ENCODE measurements around the gene HNRNPUL1. TPM values are rescaled to one million over a fixed set of nuclear protein-coding genes. Genes with fewer than 3 reads are reported as not detected.

Gene HNRNPUL1
- total and polyA plus RNA-seq, 9 of the 15 experiments (the other 6 are each of a cell fraction or from before 2014, with no cell fraction given), result 7.3 to 211 (median 85.0) TPM

DNA sequence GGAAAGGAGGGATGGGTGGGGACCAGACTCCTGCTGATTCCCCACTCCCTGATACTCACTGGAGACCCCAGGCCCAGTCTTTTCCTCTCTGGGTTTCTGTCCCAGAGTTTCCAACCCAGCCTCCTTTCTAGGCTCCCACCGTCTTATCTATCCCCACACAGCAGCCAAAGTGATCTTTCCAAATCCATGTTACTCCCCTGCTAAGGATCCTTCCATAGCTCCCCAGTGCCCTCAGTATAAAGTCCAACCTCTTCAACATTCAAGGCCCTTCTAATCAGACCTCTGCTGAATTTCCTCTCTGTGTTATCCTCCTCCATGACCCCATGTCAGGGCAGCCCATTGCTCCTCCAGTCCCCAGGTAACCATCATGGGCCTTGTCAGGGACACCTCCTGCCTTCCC, 90.9 kb downstream of the HNRNPUL1 start:
- Histone ChIP-seq H3K27ac (ENCODE audit: extremely low read depth, low read depth, low read length) (no peak overlapping the region), H4K20me1 (replicated peaks; ENCODE audit: control insufficient read depth, insufficient read depth, low read length) (peaks cover 9% of the 10 kb centered on the region), H3K27me3 (ENCODE audit: control insufficient read depth in 2 of 2, insufficient read depth in 2 of 2, low read length in 2 of 2) (no peaks in the 10 kb centered on the region), H3K4me2 (ENCODE audit: insufficient read depth, low read length) (no peak overlapping the region), H2AFZ (ENCODE audit: low read depth, low read length) (no peak overlapping the region), H3K4me1 (replicated peaks in 1 of 2; ENCODE audit: control insufficient read depth in 2 of 2, insufficient read depth in 2 of 2, low read length in 2 of 2) (peaks cover 6 to 45% of the 10 kb centered on the region in 2 experiments), H3K9me3 (replicated peaks; ENCODE audit: control insufficient read depth, insufficient read depth, low read depth, low read length) (no peaks in the 10 kb centered on the region), H3K79me2 (ENCODE audit: control insufficient read depth, insufficient read depth, low read length) (peaks cover 44% of the 10 kb centered on the region), H3K4me3 (no peak overlapping the region), H3K9ac (ENCODE audit: insufficient read depth in 1 of 2, low read depth in 2 of 2, low read length in 2 of 2) (no peak overlapping the region; a peak in 1 of 4 replicates), H3K9me1 (ENCODE audit: control insufficient read depth, insufficient read depth, low read length) (no peaks in the 10 kb centered on the region), H3K36me3 (ENCODE audit: control insufficient read depth, insufficient read depth, low read length) (peaks cover 14% of the 10 kb centered on the region)
- CTCF ChIA-PET (ENCODE audit: low intra/inter-chr PET ratio), result no interaction called here
- no peak for FAIRE-seq
- in situ Hi-C loops (cut with MboI), result no loop called here
- intact Hi-C loops (cut with micrococcal nuclease), result no loop called here
- no peak for ATAC-seq
- TF ChIP-seq ZFP36 (IDR thresholded peaks at IDR 0.05; ENCODE audit: low read depth, low read length, partially characterized antibody), result peak; percentile 65
- TF ChIP-seq, protein P1, sequence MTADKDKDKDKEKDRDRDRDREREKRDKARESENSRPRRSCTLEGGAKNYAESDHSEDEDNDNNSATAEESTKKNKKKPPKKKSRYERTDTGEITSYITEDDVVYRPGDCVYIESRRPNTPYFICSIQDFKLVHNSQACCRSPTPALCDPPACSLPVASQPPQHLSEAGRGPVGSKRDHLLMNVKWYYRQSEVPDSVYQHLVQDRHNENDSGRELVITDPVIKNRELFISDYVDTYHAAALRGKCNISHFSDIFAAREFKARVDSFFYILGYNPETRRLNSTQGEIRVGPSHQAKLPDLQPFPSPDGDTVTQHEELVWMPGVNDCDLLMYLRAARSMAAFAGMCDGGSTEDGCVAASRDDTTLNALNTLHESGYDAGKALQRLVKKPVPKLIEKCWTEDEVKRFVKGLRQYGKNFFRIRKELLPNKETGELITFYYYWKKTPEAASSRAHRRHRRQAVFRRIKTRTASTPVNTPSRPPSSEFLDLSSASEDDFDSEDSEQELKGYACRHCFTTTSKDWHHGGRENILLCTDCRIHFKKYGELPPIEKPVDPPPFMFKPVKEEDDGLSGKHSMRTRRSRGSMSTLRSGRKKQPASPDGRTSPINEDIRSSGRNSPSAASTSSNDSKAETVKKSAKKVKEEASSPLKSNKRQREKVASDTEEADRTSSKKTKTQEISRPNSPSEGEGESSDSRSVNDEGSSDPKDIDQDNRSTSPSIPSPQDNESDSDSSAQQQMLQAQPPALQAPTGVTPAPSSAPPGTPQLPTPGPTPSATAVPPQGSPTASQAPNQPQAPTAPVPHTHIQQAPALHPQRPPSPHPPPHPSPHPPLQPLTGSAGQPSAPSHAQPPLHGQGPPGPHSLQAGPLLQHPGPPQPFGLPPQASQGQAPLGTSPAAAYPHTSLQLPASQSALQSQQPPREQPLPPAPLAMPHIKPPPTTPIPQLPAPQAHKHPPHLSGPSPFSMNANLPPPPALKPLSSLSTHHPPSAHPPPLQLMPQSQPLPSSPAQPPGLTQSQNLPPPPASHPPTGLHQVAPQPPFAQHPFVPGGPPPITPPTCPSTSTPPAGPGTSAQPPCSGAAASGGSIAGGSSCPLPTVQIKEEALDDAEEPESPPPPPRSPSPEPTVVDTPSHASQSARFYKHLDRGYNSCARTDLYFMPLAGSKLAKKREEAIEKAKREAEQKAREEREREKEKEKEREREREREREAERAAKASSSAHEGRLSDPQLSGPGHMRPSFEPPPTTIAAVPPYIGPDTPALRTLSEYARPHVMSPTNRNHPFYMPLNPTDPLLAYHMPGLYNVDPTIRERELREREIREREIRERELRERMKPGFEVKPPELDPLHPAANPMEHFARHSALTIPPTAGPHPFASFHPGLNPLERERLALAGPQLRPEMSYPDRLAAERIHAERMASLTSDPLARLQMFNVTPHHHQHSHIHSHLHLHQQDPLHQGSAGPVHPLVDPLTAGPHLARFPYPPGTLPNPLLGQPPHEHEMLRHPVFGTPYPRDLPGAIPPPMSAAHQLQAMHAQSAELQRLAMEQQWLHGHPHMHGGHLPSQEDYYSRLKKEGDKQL (CRISPR knock-in tag; IDR thresholded peaks at IDR 0.05; ENCODE audit: borderline replicate concordance), result no peak
- DNase-seq (ENCODE audit: extremely low read depth in 1 of 4, low spot score in 3 of 4), result no peak
- 64% methylated on average over 1 of the region's 1 CpG for WGBS (ENCODE audit: insufficient coverage, low coverage, missing lambda C conversion rate)
- POLR2A ChIA-PET, result interaction anchor here (0.6 to 2.0 kb wide), 4 partner anchors 9 to 76 kb away, joined by 3 to 10 read pairs (median 3); partner anchors contain the start of gene B9D2
- BruUV-seq (replicated peaks), result no TSS peak

Measured in K562 (cell line).